NT2/D1 (cell line): ENCODE measurements around the gene KDM4D.

ENCODE experiments used
- YY1 ChIP-seq: IDR thresholded peaks from 2 replicates; pipeline ENCODE4 v1.6.1; 2011; ENCODE audit not compliant: insufficient read length, insufficient read depth
- ZNF274 ChIP-seq: IDR thresholded peaks from 2 replicates; pipeline ENCODE4 v1.6.1; 2011; ENCODE audit warnings: mild to moderate bottlenecking, low read depth, low read length

GRCh38 chr11:95042906-95043305 is 69.4 kb downstream of the KDM4D start:
- TF ChIP-seq ZNF274 (no peak), YY1 (no peak)
